Uterus (tissue), 4 donors: ENCODE measurements around the gene UST. TPM values are rescaled to one million over a fixed set of nuclear protein-coding genes. Genes with fewer than 3 reads are reported as not detected.

Source experiments
- DNase-seq, 2 donors: peaks; one replicate each; pipeline ENCODE4 v3.0.0-alpha.2; 2019 to 2020
- H3K27ac ChIP-seq, 2 donors: fragments of 200-600 bp; sonication (generic); 1 replicate in 1 of 2; 2 replicates in 1 of 2; pipeline ENCODE4 v1.5.1; 2016 to 2018
- H3K27me3 ChIP-seq, 2 donors: fragments of 200-600 bp; sonication (generic); one replicate each; pipeline ENCODE4 v1.5.1; 2018 to 2019; ENCODE audit warnings: control low read depth in 1 of 2
- H3K36me3 ChIP-seq, 2 donors: fragments of 200-600 bp; sonication (generic); one replicate each; pipeline ENCODE4 v1.5.1; 2019; ENCODE audit warnings: control low read depth in 1 of 2
- H3K4me1 ChIP-seq, 2 donors: fragments of 200-600 bp; sonication (generic); one replicate each; pipeline ENCODE4 v1.5.1; 2018 to 2019; ENCODE audit warnings: control low read depth in 1 of 2
- H3K4me3 ChIP-seq, 2 donors: fragments of 200-600 bp; sonication (generic); 1 replicate in 1 of 2; 2 replicates in 1 of 2; pipeline ENCODE4 v1.5.1; 2018 to 2019; ENCODE audit warnings: mild to moderate bottlenecking in 1 of 2
- H3K9me3 ChIP-seq, 2 donors: fragments of 200-600 bp; sonication (generic); one replicate each; pipeline ENCODE4 v1.5.1; 2019; ENCODE audit warnings: control low read depth in 1 of 2
- CTCF ChIP-seq, 4 experiments: fragments of 200-600 bp in 2 of 4; fragments of 450-650 bp in 2 of 4; sonication (generic) in 2 of 4; IDR thresholded peaks; one replicate each; pipeline ENCODE4 v1.5.1; 2016 to 2019; ENCODE audit warnings: antibody characterized with exemption in 4 of 4, mild to moderate bottlenecking in 2 of 4, moderate library complexity in 1 of 4
- POLR2A ChIP-seq, 2 donors: fragments of 450-650 bp; IDR thresholded peaks; one replicate each; pipeline ENCODE4 v1.6.1; 2016; ENCODE audit warnings: antibody characterized with exemption in 2 of 2, mild to moderate bottlenecking in 1 of 2, moderate library complexity in 1 of 2
- intact Hi-C: fragments of 100-400 bp; cut with DNase I; formaldehyde crosslinking; loops from one replicate; pipeline ENCODE4 v1.15.1; 2023; ENCODE audit warnings: low total_unique reads
- total RNA-seq, 4 donors: library from RNA; depleted of rRNA in 3 of 4; stranded (reverse); fragments of >200 nt in 3 of 4; gene quantifications; one replicate each; pipeline versions ENCODE4 v1.1.0 to v1.2.4, GENCODE V29; 2014 to 2023
- donor health status: DM: yes; HTN: yes; CAD: no.

UST gene
- total RNA-seq, 4 donors from 2014 or later: 6.1 to 23.2 (median 17.2) TPM

GRCh38 chr6:148735989-148736388, 10.8 kb upstream of the UST start:
- no peak overlapping the region for H3K27ac ChIP-seq

GRCh38 chr6:148736774-148737412, 9.9 kb upstream of the UST start:
- no peak for DNase-seq
- TF ChIP-seq CTCF (IDR thresholded peaks at IDR 0.05) (no peak), POLR2A (IDR thresholded peaks at IDR 0.05) (no peak)
- intact Hi-C loops: no loop called here
- Histone ChIP-seq H3K4me3 (no peak overlapping the region), H3K36me3 (no peaks in the 10 kb centered on the region), H3K27me3 (no peaks in the 10 kb centered on the region), H3K9me3 (no peaks in the 10 kb centered on the region), H3K4me1 (no peaks in the 10 kb centered on the region), H3K27ac (no peak overlapping the region)

More at GRCh38 chr6:148735989-148736388, 10.8 kb upstream of the UST start:
- no peaks in the 10 kb centered on the region for H3K4me1 ChIP-seq
- intact Hi-C loops: no loop called here
- no peak overlapping the region for H3K4me3 ChIP-seq
- H3K9me3 ChIP-seq: no peaks in the 10 kb centered on the region
- no peaks in the 10 kb centered on the region for H3K36me3 ChIP-seq
- no peak for DNase-seq
- TF ChIP-seq POLR2A (IDR thresholded peaks at IDR 0.05) (no peak), CTCF (IDR thresholded peaks at IDR 0.05) (no peak)
- no peaks in the 10 kb centered on the region for H3K27me3 ChIP-seq

- no peaks in the 10 kb centered on the region for H3K4me1 ChIP-seq
- H3K9me3 ChIP-seq: no peaks in the 10 kb centered on the region
- TF ChIP-seq POLR2A (IDR thresholded peaks at IDR 0.05) (no peak), CTCF (IDR thresholded peaks at IDR 0.05) (no peak)
- H3K4me3 ChIP-seq: no peak overlapping the region
- H3K27me3 ChIP-seq: no peaks in the 10 kb centered on the region
- no peak for DNase-seq
- H3K27ac ChIP-seq: no peak overlapping the region
- no peaks in the 10 kb centered on the region for H3K36me3 ChIP-seq
- intact Hi-C loops: no loop called here
Measured at GRCh38 chr6:148737806-148738205, 9.0 kb upstream of the UST start.

- no peaks in the 10 kb centered on the region for H3K27me3 ChIP-seq
- H3K27ac ChIP-seq: no peak overlapping the region
- no peak for DNase-seq
- no peaks in the 10 kb centered on the region for H3K9me3 ChIP-seq
- H3K4me3 ChIP-seq: no peak overlapping the region
- TF ChIP-seq CTCF (IDR thresholded peaks at IDR 0.05) (no peak), POLR2A (IDR thresholded peaks at IDR 0.05) (no peak)
- H3K4me1 ChIP-seq: no peaks in the 10 kb centered on the region
- intact Hi-C loops: no loop called here
- no peaks in the 10 kb centered on the region for H3K36me3 ChIP-seq
Measured at GRCh38 chr6:148738946-148739821, 7.6 kb upstream of the UST start.

- intact Hi-C loops: no loop called here
- no peak for DNase-seq
- H3K27ac ChIP-seq: no peak overlapping the region
Measured at GRCh38 chr6:148739822-148740128, 7.1 kb upstream of the UST start.

More at GRCh38 chr6:148739822-148740128, 7.1 kb upstream of the UST start:
- H3K4me1 ChIP-seq: no peaks in the 10 kb centered on the region
- no peaks in the 10 kb centered on the region for H3K36me3 ChIP-seq
- H3K9me3 ChIP-seq: no peaks in the 10 kb centered on the region
- H3K27me3 ChIP-seq: no peaks in the 10 kb centered on the region
- TF ChIP-seq CTCF (IDR thresholded peaks at IDR 0.05) (no peak), POLR2A (IDR thresholded peaks at IDR 0.05) (no peak)
- H3K4me3 ChIP-seq: no peak overlapping the region
